ENCODE results near the gene IMP4. TPM values are rescaled to one million over a fixed set of nuclear protein-coding genes. Genes with fewer than 3 reads are reported as not detected.

Gene IMP4
- polyA plus RNA-seq, 3 donors = 57.6 to 81.2 (median 58.5) TPM

GRCh38 chr2:130393318-130393910, 50.7 kb downstream of the IMP4 start:
- H3K4me1 Mint-ChIP-seq = peaks cover 38% of the 10 kb centered on the region
- H4K20me1 ChIP-seq (ENCODE audit: insufficient read depth, low read length) = no peaks in the 10 kb centered on the region
- H2AFZ ChIP-seq (ENCODE audit: insufficient read depth, low read depth, low read length, poor library complexity, severe bottlenecking) = no peak overlapping the region

More at GRCh38 chr2:130393318-130393910, 50.7 kb downstream of the IMP4 start:
- Histone ChIP-seq H3K4me1 (ENCODE audit: control insufficient read depth in 1 of 2, insufficient read depth in 2 of 2, low read length in 2 of 2) (peaks cover 27 to 32% of the 10 kb centered on the region in 2 donors), H3K79me2 (ENCODE audit: insufficient read depth, low read length) (no peaks in the 10 kb centered on the region), H3K9me3 (replicated peaks in 1 of 2; ENCODE audit: control insufficient read depth in 1 of 2, insufficient read depth in 1 of 2, low read length in 2 of 2) (no peaks in the 10 kb centered on the region), H3K4me2 (replicated peaks; ENCODE audit: extremely low read depth, low read length, poor library complexity, severe bottlenecking) (no peak overlapping the region), H3K9ac (ENCODE audit: insufficient read depth, low read length, poor library complexity, severe bottlenecking) (no peak overlapping the region), H3K36me3 (replicated peaks in 1 of 2; ENCODE audit: control insufficient read depth in 1 of 2, insufficient read depth in 2 of 2, low read length in 2 of 2) (no peaks in the 10 kb centered on the region), H3K4me3 (replicated peaks in 1 of 3; ENCODE audit: low read depth in 2 of 3, low read length in 3 of 3) (no peak overlapping the region), H3K27ac (ENCODE audit: low read depth in 1 of 2, low read length in 2 of 2) (no peak overlapping the region), H3K27me3 (ENCODE audit: control insufficient read depth in 2 of 2, insufficient read depth in 2 of 2, low read length in 2 of 2) (peaks cover 2 to 3% of the 10 kb centered on the region in 2 donors)
- Mint-ChIP-seq H3K27ac (peak overlapping the region in 1 of 7 donors; percentile 18), H3K36me3 (peaks cover 5 to 7% of the 10 kb centered on the region in 2 donors), H3K9me3 (peaks cover 0 to 6% (median 2%) of the 10 kb centered on the region in 7 donors), H3K27me3 (ENCODE audit: low read depth in 3 of 3) (peaks cover 6 to 14% (median 10%) of the 10 kb centered on the region in 3 donors), H3K4me3 (no peak overlapping the region)
- WGBS (ENCODE audit: insufficient coverage) = 83% methylated on average over 5 of the region's 7 CpGs
- no peak for TF ChIP-seq CTCF (IDR thresholded peaks at IDR 0.05)
- peak in 1 of 3 donors; percentile 1 for DNase-seq
- intact Hi-C loops (cut with micrococcal nuclease) = no loop called here

Small RNA genes within 50 kb of the gene (small RNA-seq; reads per million reads assigned to genes)
- not detected for gene AC132479.1 (ENCODE audit: insufficient read length, low read depth)

Other genes with a start within 250 kb of the IMP4 start
- not detected for gene POTEF, start 213.7 kb upstream of the IMP4 start, polyA plus RNA-seq
- not detected for gene CCDC74B, start 197.8 kb upstream of the IMP4 start, polyA plus RNA-seq
- 10 to 100 TPM; 10.5 to 34.6 (median 14.2) TPM for gene SMPD4, start 161.3 kb upstream of the IMP4 start, polyA plus RNA-seq
- 10 to 100 TPM; 28.8 to 66.8 (median 64.9) TPM for gene MZT2B, start 160.6 kb upstream of the IMP4 start, polyA plus RNA-seq
- gene TUBA3E, start 144.5 kb upstream of the IMP4 start, polyA plus RNA-seq = not detected
- gene PTPN18, start 13.2 kb downstream of the IMP4 start, polyA plus RNA-seq = 100 to 1,000 TPM in 2 of 3 donors, 10 to 100 TPM in 1; 72.2 to 365 (median 102) TPM
- not detected for gene POTEI, start 166.4 kb downstream of the IMP4 start, polyA plus RNA-seq
- not detected for gene CFC1B, start 178.3 kb downstream of the IMP4 start, polyA plus RNA-seq

All from CD14-positive monocyte (primary cell).